HCT116 (cell line): ENCODE measurements around the gene SF3B6. TPM values are rescaled to one million over a fixed set of nuclear protein-coding genes. Genes with fewer than 3 reads are reported as not detected.
A peak's percentile ranks its signal among the peaks of the same experiment; 100 is the strongest.

Experiments
- ATAC-seq: fragments of 200-7000 bp; cut with Tn5 transposase; 2 replicates; pipeline ENCODE4 v1.9.1; 2020; ENCODE audit warnings: mild to moderate bottlenecking, moderate library complexity
- BruUV-seq: library from RNA; stranded (reverse); fragments of 400-500 nt; replicated peaks from 2 replicates; lab custom pipeline; 2021; lab: Mats Ljungman, UMichigan
- CTCF ChIA-PET: fragments of 300-600 bp; sonication (Branson Sonifier 250); formaldehyde crosslinking; loops from one replicate; lab custom pipeline; 2021; ENCODE audit warnings: antibody characterized with exemption; lab: Charles Lee
- POLR2A ChIA-PET: fragments of 300-600, 350-600 bp; sonication (Branson Sonifier 250); formaldehyde crosslinking; loops from one replicate; lab custom pipeline; 2021; ENCODE audit warnings: antibody characterized with exemption; lab: Charles Lee
- RAD21 ChIA-PET, 2 experiments: fragments of 300-600 bp; sonication (Branson Sonifier 250); formaldehyde crosslinking; loops; one replicate each; lab custom pipeline; 2023; ENCODE audit warnings: low total read pairs in 2 of 2; ENCODE audit not compliant: uncharacterized antibody in 2 of 2, unreplicated experiment in 2 of 2, low non-redundant PET in 1 of 2; lab: Charles Lee
- DNase-seq: peaks from one replicate; pipeline ENCODE4 v3.0.0-alpha.2; 2010; ENCODE audit warnings: low read depth, low spot score
- H2AFZ ChIP-seq: fragments of 200-600 bp; shearing (Covaris generic), sonication (generic); 2 replicates; pipeline ENCODE4 v1.6.1; 2017; ENCODE audit warnings: low read depth, mixed run types, mixed read lengths, antibody characterized with exemption, low read length; ENCODE audit not compliant: poor library complexity, severe bottlenecking
- H3K27ac ChIP-seq: 2 replicates; pipeline ENCODE4 v1.5.1; 2012; ENCODE audit warnings: low read depth, low read length
- H3K27me3 ChIP-seq: fragments of 200-600 bp; sonication (generic); 2 replicates; pipeline ENCODE4 v1.6.1; 2016; ENCODE audit warnings: mixed run types, low read length, mixed read lengths; ENCODE audit not compliant: insufficient read depth
- H3K36me3 ChIP-seq, 2 experiments: fragments of 200-500 bp in 1 of 2; fragments of 200-600 bp in 1 of 2; sonication (Bioruptor generic) in 1 of 2; sonication (generic) in 1 of 2; 2 replicates each; pipeline versions ENCODE4 v1.5.1 to v1.6.1; 2014 to 2016; ENCODE audit warnings: low read length in 2 of 2, inconsistent platforms in 1 of 2, mixed read lengths in 1 of 2, mixed run types in 1 of 2; ENCODE audit not compliant: insufficient read depth in 2 of 2, control insufficient read depth in 1 of 2
- H3K4me1 ChIP-seq, 2 experiments: fragments of 200-600 bp in 1 of 2; sonication (generic) in 1 of 2; 2 replicates each; pipeline versions ENCODE4 v1.5.1 to v1.6.1; 2012 to 2017; ENCODE audit warnings: low read length in 2 of 2, inconsistent platforms in 1 of 2, mild to moderate bottlenecking in 1 of 2, mixed read lengths in 1 of 2, mixed run types in 1 of 2, moderate library complexity in 1 of 2; ENCODE audit not compliant: insufficient read depth in 2 of 2, control insufficient read depth in 1 of 2
- H3K4me2 ChIP-seq: fragments of 200-600 bp; sonication (generic); 2 replicates; pipeline ENCODE4 v1.6.1; 2017; ENCODE audit warnings: mixed run types, low read length, mixed read lengths
- H3K4me3 ChIP-seq, 2 experiments: fragments of 200-600 bp in 1 of 2; sonication (generic) in 1 of 2; replicated peaks in 1 of 2; 2 replicates each; pipeline ENCODE4 v1.5.1; 2011 to 2016; ENCODE audit warnings: low read length in 2 of 2, control low read depth in 1 of 2, low read depth in 1 of 2, mild to moderate bottlenecking in 1 of 2, mixed read lengths in 1 of 2, mixed run types in 1 of 2
- H3K79me2 ChIP-seq: fragments of 200-600 bp; sonication (generic); 2 replicates; pipeline ENCODE4 v1.6.1; 2017; ENCODE audit warnings: mild to moderate bottlenecking, mixed run types, low read length, moderate library complexity, mixed read lengths; ENCODE audit not compliant: insufficient read depth
- H3K9ac ChIP-seq: fragments of 200-600 bp; sonication (generic); 2 replicates; pipeline ENCODE4 v1.6.1; 2016; ENCODE audit warnings: low read length, mixed read lengths
- H3K9me2 ChIP-seq: fragments of 200-600 bp; sonication (generic), shearing (Covaris generic); 2 replicates; pipeline ENCODE4 v1.6.1; 2017; ENCODE audit warnings: mixed run types, mild to moderate bottlenecking, moderate library complexity; ENCODE audit not compliant: insufficient read depth
- H3K9me3 ChIP-seq, 2 experiments: fragments of 200-500 bp in 1 of 2; fragments of 200-600 bp in 1 of 2; sonication (Bioruptor generic) in 1 of 2; sonication (generic) in 1 of 2; 2 replicates each; pipeline ENCODE4 v1.6.1; 2014 to 2017; ENCODE audit warnings: low read length in 2 of 2, mixed read lengths in 2 of 2, inconsistent platforms in 1 of 2, low read depth in 1 of 2, mild to moderate bottlenecking in 1 of 2, mixed run types in 1 of 2, moderate library complexity in 1 of 2; ENCODE audit not compliant: control insufficient read depth in 1 of 2, insufficient read depth in 1 of 2
- H4K20me1 ChIP-seq: fragments of 200-600 bp; sonication (generic), shearing (Covaris generic); 2 replicates; pipeline ENCODE4 v1.6.1; 2017; ENCODE audit warnings: mixed run types, mild to moderate bottlenecking, moderate library complexity; ENCODE audit not compliant: insufficient read depth
- ATF3 ChIP-seq: IDR thresholded peaks from 2 replicates; pipeline ENCODE4 v1.6.1; 2012
- CBX3 ChIP-seq: IDR thresholded peaks from 2 replicates; pipeline ENCODE4 v1.6.1; 2012; ENCODE audit warnings: low read depth
- EGR1 ChIP-seq: IDR thresholded peaks from 2 replicates; pipeline ENCODE4 v1.6.1; 2012; ENCODE audit warnings: low read depth
- ELF1 ChIP-seq: IDR thresholded peaks from 2 replicates; pipeline ENCODE4 v1.6.1; 2012; ENCODE audit warnings: low read depth, borderline replicate concordance
- EZH2 ChIP-seq: fragments of 200-600 bp; sonication (generic); IDR thresholded peaks from 2 replicates; pipeline ENCODE4 v1.6.1; 2017; ENCODE audit warnings: antibody characterized with exemption, mixed run types
- EZH2phosphoT487 ChIP-seq: fragments of 200-600 bp; IDR thresholded peaks from 2 replicates; pipeline ENCODE4 v1.6.1; 2018; ENCODE audit warnings: antibody characterized with exemption, borderline replicate concordance
- JUND ChIP-seq: IDR thresholded peaks from 2 replicates; pipeline ENCODE4 v1.6.1; 2012
- POLR2A ChIP-seq: IDR thresholded peaks from 2 replicates; pipeline ENCODE4 v1.7.0; 2011; ENCODE audit warnings: borderline replicate concordance; ENCODE audit not compliant: insufficient read depth, insufficient read length; ENCODE audit errors: extremely low read depth
- POLR2AphosphoS5 ChIP-seq: IDR thresholded peaks from 2 replicates; pipeline ENCODE4 v1.6.1; 2011; ENCODE audit warnings: mild to moderate bottlenecking, low read depth, low read length, moderate library complexity
- RAD21 ChIP-seq: IDR thresholded peaks from 2 replicates; pipeline ENCODE4 v1.6.1; 2012; ENCODE audit warnings: low read depth, mild to moderate bottlenecking
- SP1 ChIP-seq: IDR thresholded peaks from 2 replicates; pipeline ENCODE4 v1.6.1; 2012; ENCODE audit warnings: low read depth
- SRF ChIP-seq: IDR thresholded peaks from 2 replicates; pipeline ENCODE4 v1.6.1; 2012; ENCODE audit warnings: low read depth
- TCF7L2 ChIP-seq: IDR thresholded peaks from 2 replicates; pipeline ENCODE4 v1.7.0; 2011; ENCODE audit warnings: borderline replicate concordance, inconsistent platforms; ENCODE audit not compliant: insufficient read depth, insufficient read length; ENCODE audit errors: extremely low read depth
- YY1 ChIP-seq: IDR thresholded peaks from 2 replicates; pipeline ENCODE4 v1.6.1; 2011; ENCODE audit warnings: low read length, low read depth, moderate library complexity, mild to moderate bottlenecking; ENCODE audit not compliant: insufficient replicate concordance; ENCODE audit errors: extremely low read depth
- ZBTB33 ChIP-seq: IDR thresholded peaks from 2 replicates; pipeline ENCODE4 v1.6.1; 2011; ENCODE audit warnings: mild to moderate bottlenecking, low read length, moderate library complexity; ENCODE audit not compliant: insufficient replicate concordance; ENCODE audit errors: extremely low read depth
- ZFX ChIP-seq: fragments of 450-650 bp; IDR thresholded peaks from 2 replicates; pipeline ENCODE4 v1.6.1; 2017
- ZNF274 ChIP-seq: fragments of 200-500 bp; sonication (Bioruptor generic); IDR thresholded peaks from 2 replicates; pipeline ENCODE4 v1.6.1; 2014; ENCODE audit warnings: mild to moderate bottlenecking, low read depth, low read length, inconsistent platforms
- intact Hi-C: fragments of 100-400 bp; cut with micrococcal nuclease; formaldehyde crosslinking; loops from 2 replicates; pipeline ENCODE4 v1.10.0; 2022
- total RNA-seq: library from RNA; stranded (reverse); gene quantifications from one replicate; pipeline ENCODE4 v1.2.1, GENCODE V29; 2021; ENCODE audit not compliant: unreplicated experiment
- TF ChIP-seq, protein P1 (sequence below), 3 experiments: fragments of 200-600 bp in 1 of 3; sonication (generic) in 1 of 3; IDR thresholded peaks in 2 of 3; conservative IDR thresholded peaks in 1 of 3; 2 replicates each; pipeline ENCODE4 v1.5.1; 2012 to 2017; ENCODE audit warnings: low read depth in 2 of 3, low read length in 2 of 3, antibody characterized with exemption in 1 of 3, borderline replicate concordance in 1 of 3, control low read depth in 1 of 3, mild to moderate bottlenecking in 1 of 3, mixed read lengths in 1 of 3, mixed run types in 1 of 3, moderate library complexity in 1 of 3; ENCODE audit not compliant: insufficient read depth in 1 of 3
- TF ChIP-seq, protein P2 (sequence below): IDR thresholded peaks from 2 replicates; pipeline ENCODE4 v1.6.1; 2012; ENCODE audit warnings: low read depth
- TF ChIP-seq, protein P3 (sequence below): IDR thresholded peaks from 2 replicates; pipeline ENCODE4 v1.6.1; 2012

SF3B6 gene
- total RNA-seq, 1 experiment from 2014 or later: 129 TPM

GRCh38 chr2:24085200-24085489, 9.0 kb upstream of the SF3B6 start:
- ChIA-PET RAD21 (no interaction called here), POLR2A (interaction anchor here (1.5 to 3.3 kb wide), 2 partner anchors 36 to 158 kb away, joined by 4 to 19 read pairs; partner anchors contain the start of gene ATAD2B), CTCF (interaction anchor here (1.1 to 3.4 kb wide), 6 partner anchors 9 to 261 kb away, joined by 4 to 26 read pairs (median 7); partner anchors contain the start of genes SF3B6 and WDCP)
- TF ChIP-seq SP1: no peak
- TF ChIP-seq, protein P1, sequence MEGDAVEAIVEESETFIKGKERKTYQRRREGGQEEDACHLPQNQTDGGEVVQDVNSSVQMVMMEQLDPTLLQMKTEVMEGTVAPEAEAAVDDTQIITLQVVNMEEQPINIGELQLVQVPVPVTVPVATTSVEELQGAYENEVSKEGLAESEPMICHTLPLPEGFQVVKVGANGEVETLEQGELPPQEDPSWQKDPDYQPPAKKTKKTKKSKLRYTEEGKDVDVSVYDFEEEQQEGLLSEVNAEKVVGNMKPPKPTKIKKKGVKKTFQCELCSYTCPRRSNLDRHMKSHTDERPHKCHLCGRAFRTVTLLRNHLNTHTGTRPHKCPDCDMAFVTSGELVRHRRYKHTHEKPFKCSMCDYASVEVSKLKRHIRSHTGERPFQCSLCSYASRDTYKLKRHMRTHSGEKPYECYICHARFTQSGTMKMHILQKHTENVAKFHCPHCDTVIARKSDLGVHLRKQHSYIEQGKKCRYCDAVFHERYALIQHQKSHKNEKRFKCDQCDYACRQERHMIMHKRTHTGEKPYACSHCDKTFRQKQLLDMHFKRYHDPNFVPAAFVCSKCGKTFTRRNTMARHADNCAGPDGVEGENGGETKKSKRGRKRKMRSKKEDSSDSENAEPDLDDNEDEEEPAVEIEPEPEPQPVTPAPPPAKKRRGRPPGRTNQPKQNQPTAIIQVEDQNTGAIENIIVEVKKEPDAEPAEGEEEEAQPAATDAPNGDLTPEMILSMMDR (IDR thresholded peaks at IDR 0.05 in 2 of 3, conservative IDR thresholded peaks at IDR 0.05 in 1 of 3; ENCODE audit: borderline replicate concordance in 1 of 3, insufficient read depth in 1 of 3, low read depth in 2 of 3, low read length in 2 of 3): no peak
- no peak for TF ChIP-seq SRF
- no peak for TF ChIP-seq JUND
- no peak for TF ChIP-seq ELF1
- no peak for TF ChIP-seq ZNF274
- TF ChIP-seq, protein P2, sequence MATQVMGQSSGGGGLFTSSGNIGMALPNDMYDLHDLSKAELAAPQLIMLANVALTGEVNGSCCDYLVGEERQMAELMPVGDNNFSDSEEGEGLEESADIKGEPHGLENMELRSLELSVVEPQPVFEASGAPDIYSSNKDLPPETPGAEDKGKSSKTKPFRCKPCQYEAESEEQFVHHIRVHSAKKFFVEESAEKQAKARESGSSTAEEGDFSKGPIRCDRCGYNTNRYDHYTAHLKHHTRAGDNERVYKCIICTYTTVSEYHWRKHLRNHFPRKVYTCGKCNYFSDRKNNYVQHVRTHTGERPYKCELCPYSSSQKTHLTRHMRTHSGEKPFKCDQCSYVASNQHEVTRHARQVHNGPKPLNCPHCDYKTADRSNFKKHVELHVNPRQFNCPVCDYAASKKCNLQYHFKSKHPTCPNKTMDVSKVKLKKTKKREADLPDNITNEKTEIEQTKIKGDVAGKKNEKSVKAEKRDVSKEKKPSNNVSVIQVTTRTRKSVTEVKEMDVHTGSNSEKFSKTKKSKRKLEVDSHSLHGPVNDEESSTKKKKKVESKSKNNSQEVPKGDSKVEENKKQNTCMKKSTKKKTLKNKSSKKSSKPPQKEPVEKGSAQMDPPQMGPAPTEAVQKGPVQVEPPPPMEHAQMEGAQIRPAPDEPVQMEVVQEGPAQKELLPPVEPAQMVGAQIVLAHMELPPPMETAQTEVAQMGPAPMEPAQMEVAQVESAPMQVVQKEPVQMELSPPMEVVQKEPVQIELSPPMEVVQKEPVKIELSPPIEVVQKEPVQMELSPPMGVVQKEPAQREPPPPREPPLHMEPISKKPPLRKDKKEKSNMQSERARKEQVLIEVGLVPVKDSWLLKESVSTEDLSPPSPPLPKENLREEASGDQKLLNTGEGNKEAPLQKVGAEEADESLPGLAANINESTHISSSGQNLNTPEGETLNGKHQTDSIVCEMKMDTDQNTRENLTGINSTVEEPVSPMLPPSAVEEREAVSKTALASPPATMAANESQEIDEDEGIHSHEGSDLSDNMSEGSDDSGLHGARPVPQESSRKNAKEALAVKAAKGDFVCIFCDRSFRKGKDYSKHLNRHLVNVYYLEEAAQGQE: no peak
- no peak for TF ChIP-seq EGR1
- TF ChIP-seq, protein P3, sequence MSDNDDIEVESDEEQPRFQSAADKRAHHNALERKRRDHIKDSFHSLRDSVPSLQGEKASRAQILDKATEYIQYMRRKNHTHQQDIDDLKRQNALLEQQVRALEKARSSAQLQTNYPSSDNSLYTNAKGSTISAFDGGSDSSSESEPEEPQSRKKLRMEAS: no peak
- TF ChIP-seq POLR2AphosphoS5: no peak
- TF ChIP-seq POLR2A: no peak
- no peak for TF ChIP-seq EZH2
- no peak for TF ChIP-seq EZH2phosphoT487
- TF ChIP-seq ZBTB33: no peak
- TF ChIP-seq RAD21: no peak
- TF ChIP-seq TCF7L2: no peak
- TF ChIP-seq YY1: no peak
- TF ChIP-seq ATF3: no peak
- no peak for TF ChIP-seq ZFX
- TF ChIP-seq CBX3: no peak
- Histone ChIP-seq H3K9me3 (no peaks in the 10 kb centered on the region), H3K27me3 (no peaks in the 10 kb centered on the region), H4K20me1 (no peaks in the 10 kb centered on the region), H3K79me2 (no peaks in the 10 kb centered on the region), H2AFZ (peak overlapping the region; percentile 88), H3K4me2 (peak overlapping the region; percentile 83), H3K27ac (peak overlapping the region; percentile 95), H3K4me1 (peaks cover 11 to 20% of the 10 kb centered on the region in 2 experiments), H3K9ac (peak overlapping the region; percentile 68), H3K4me3 (peak overlapping the region; percentile 71 to 72), H3K9me2 (no peaks in the 10 kb centered on the region), H3K36me3 (no peaks in the 10 kb centered on the region; a peak in 1 of 4 replicates)
- intact Hi-C loops: loop anchor here (2.0 kb wide), 2 partner anchors 38 to 96 kb away; partner anchors contain the start of genes FAM228B and PFN4
- ATAC-seq: no peak
- BruUV-seq: no TSS peak
- DNase-seq: no peak
